ENCODE data around the gene GFRA3. TPM values are rescaled to one million over a fixed set of nuclear protein-coding genes. Genes with fewer than 3 reads are reported as not detected.
"Not testable (repeated sequence)": the region's sequence is repeated elsewhere in the genome, so short reads cannot be mapped to it uniquely, and the experiment has no call there.

GFRA3 gene
- total RNA-seq, 1 donor from 2014 or later: not detected

DNA sequence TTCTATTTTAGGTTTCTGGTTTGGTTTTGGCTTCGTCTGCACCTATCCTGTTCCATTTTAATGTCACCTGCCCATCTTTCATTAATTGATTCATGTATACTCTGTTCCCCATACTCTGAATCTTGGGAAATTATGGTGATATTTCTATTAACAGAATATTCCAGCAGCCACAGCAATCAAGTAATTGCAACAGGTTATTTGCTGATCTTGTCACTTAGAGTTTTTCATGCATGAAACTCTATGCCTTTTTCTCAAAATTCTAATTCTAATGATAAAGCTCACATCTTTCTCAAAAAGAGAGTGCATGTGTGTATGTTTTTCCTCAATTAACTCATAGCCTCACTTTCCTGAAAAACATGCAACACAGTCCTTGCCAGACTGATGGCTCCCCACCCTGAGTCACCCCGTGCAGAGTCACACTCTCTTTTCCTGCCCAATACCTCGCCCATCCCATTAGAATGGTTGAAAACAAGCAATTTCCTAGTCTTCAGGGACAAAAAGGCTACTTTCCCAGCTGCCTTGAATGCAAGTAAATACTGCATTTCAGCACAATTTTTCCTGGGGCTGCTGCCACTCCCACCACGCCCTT is 15.6 kb downstream of the GFRA3 start:
- H3K36me3 Mint-ChIP-seq: no peaks in the 10 kb centered on the region
- no peak for DNase-seq (ENCODE audit: low spot score)
- Histone ChIP-seq H2AFZ (replicated peaks) (no peak overlapping the region), H3K4me1 (no peaks in the 10 kb centered on the region), H3K9me3 (ENCODE audit: low read depth) (no peaks in the 10 kb centered on the region), H3F3A (ENCODE audit: low read depth) (peaks cover 7% of the 10 kb centered on the region), H3K36me3 (no peaks in the 10 kb centered on the region), H3K27me3 (no peaks in the 10 kb centered on the region), H3K4me2 (no peak overlapping the region), H3K79me2 (ENCODE audit: low read depth) (no peaks in the 10 kb centered on the region), H3K27ac (no peak overlapping the region), H4K20me1 (ENCODE audit: low read depth) (no peaks in the 10 kb centered on the region), H3K9ac (no peak overlapping the region), H3K4me3 (no peak overlapping the region)
- no peaks in the 10 kb centered on the region for H3K9me3 Mint-ChIP-seq
- TF ChIP-seq EZH2 (IDR thresholded peaks at IDR 0.05) (no peak), EZH2phosphoT487 (IDR thresholded peaks at IDR 0.05) (no peak)
- TF ChIP-seq, protein P1, sequence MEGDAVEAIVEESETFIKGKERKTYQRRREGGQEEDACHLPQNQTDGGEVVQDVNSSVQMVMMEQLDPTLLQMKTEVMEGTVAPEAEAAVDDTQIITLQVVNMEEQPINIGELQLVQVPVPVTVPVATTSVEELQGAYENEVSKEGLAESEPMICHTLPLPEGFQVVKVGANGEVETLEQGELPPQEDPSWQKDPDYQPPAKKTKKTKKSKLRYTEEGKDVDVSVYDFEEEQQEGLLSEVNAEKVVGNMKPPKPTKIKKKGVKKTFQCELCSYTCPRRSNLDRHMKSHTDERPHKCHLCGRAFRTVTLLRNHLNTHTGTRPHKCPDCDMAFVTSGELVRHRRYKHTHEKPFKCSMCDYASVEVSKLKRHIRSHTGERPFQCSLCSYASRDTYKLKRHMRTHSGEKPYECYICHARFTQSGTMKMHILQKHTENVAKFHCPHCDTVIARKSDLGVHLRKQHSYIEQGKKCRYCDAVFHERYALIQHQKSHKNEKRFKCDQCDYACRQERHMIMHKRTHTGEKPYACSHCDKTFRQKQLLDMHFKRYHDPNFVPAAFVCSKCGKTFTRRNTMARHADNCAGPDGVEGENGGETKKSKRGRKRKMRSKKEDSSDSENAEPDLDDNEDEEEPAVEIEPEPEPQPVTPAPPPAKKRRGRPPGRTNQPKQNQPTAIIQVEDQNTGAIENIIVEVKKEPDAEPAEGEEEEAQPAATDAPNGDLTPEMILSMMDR (IDR thresholded peaks at IDR 0.05): no peak
- no peaks in the 10 kb centered on the region for H3K4me1 Mint-ChIP-seq
- no peak overlapping the region for H3K4me3 Mint-ChIP-seq
- H3K27ac Mint-ChIP-seq: no peak overlapping the region
- H3K27me3 Mint-ChIP-seq (ENCODE audit: insufficient read depth, low read depth): no peaks in the 10 kb centered on the region

DNA sequence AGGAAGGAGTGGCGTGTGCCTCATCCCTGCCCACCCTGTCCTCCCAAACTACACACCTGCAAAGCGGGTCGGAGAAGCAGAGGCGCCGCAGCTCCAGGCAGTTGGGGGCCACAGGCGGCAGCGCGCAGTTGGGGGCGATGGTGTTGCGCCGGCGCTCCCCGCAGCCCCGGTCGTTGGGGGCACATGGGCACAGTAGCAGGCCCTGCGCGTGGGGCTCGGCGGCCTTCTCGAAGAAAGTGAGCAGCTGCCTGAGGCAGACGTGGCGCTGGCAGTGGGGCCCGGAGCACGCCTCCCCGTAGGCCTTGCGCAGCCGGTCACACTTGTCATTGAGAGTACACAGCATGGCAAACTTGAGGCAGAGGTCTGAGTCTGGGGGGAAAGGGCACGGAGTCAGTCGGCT is 16.8 kb downstream of the GFRA3 start:
- Histone ChIP-seq H3F3A (ENCODE audit: low read depth) (peaks cover 11% of the 10 kb centered on the region), H3K4me1 (peaks cover 9% of the 10 kb centered on the region), H3K27ac (no peak overlapping the region), H3K79me2 (ENCODE audit: low read depth) (no peaks in the 10 kb centered on the region), H2AFZ (replicated peaks) (no peak overlapping the region), H3K4me3 (no peak overlapping the region), H3K9ac (no peak overlapping the region), H3K4me2 (no peak overlapping the region), H3K9me3 (ENCODE audit: low read depth) (no peaks in the 10 kb centered on the region), H3K36me3 (no peaks in the 10 kb centered on the region), H4K20me1 (ENCODE audit: low read depth) (no peaks in the 10 kb centered on the region), H3K27me3 (no peaks in the 10 kb centered on the region)
- peaks cover 3% of the 10 kb centered on the region for H3K4me1 Mint-ChIP-seq
- no peaks in the 10 kb centered on the region for H3K9me3 Mint-ChIP-seq
- no peaks in the 10 kb centered on the region for H3K27me3 Mint-ChIP-seq (ENCODE audit: insufficient read depth, low read depth)
- TF ChIP-seq, protein P1 (IDR thresholded peaks at IDR 0.05): no peak
- TF ChIP-seq EZH2 (IDR thresholded peaks at IDR 0.05): no peak
- no peak for TF ChIP-seq EZH2phosphoT487 (IDR thresholded peaks at IDR 0.05)
- no peak overlapping the region for H3K4me3 Mint-ChIP-seq
- no peaks in the 10 kb centered on the region for H3K36me3 Mint-ChIP-seq
- no peak overlapping the region for H3K27ac Mint-ChIP-seq
- no peak for DNase-seq (ENCODE audit: low spot score)

DNA sequence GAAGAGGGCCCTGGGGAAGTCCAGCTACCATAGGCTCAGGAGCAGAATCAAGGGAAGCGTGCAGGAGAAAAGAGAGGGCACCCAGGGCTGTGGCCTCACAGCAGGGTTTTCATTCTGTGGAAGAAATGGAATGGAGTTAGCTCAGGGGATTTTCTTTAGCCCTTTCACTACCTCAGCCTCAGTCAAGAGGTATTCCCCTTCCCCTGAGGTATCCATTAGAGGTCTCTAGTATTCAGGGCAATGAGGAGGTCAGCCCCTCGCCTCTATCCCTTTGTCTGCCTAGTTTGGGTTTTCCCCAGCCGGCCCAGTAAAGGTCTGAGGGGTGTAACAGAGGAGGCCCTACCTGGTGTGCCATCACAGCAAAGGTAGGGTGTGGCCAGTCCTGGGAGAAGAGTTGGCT is 21.5 kb downstream of the GFRA3 start:
- H3K9me3 ChIP-seq (ENCODE audit: low read depth): no peaks in the 10 kb centered on the region
- TF ChIP-seq EZH2phosphoT487 (IDR thresholded peaks at IDR 0.05) (no peak), EZH2 (IDR thresholded peaks at IDR 0.05) (no peak)
- TF ChIP-seq, protein P1 (IDR thresholded peaks at IDR 0.05): no peak
- DNase-seq (ENCODE audit: low spot score): peak; percentile 16
- peak overlapping the region; percentile 26 for H2AFZ ChIP-seq (replicated peaks)
- H3K27me3 Mint-ChIP-seq (ENCODE audit: insufficient read depth, low read depth): peaks cover 6% of the 10 kb centered on the region
- no peak overlapping the region for H3K4me3 Mint-ChIP-seq
- H3K27ac Mint-ChIP-seq: peak overlapping the region; percentile 53
- H3K4me1 ChIP-seq: peaks cover 13% of the 10 kb centered on the region
- no peak overlapping the region for H3K9ac ChIP-seq
- no peaks in the 10 kb centered on the region for H3K27me3 ChIP-seq
- H3K4me1 Mint-ChIP-seq: peaks cover 3% of the 10 kb centered on the region
- no peak overlapping the region for H3K4me3 ChIP-seq
- H3K36me3 Mint-ChIP-seq: no peaks in the 10 kb centered on the region
- no peaks in the 10 kb centered on the region for H3K36me3 ChIP-seq
- peak overlapping the region; percentile 42 for H3K4me2 ChIP-seq
- H3K9me3 Mint-ChIP-seq: no peaks in the 10 kb centered on the region
- H3K79me2 ChIP-seq (ENCODE audit: low read depth): no peaks in the 10 kb centered on the region
- H3K27ac ChIP-seq: no peak overlapping the region
- H4K20me1 ChIP-seq (ENCODE audit: low read depth): no peaks in the 10 kb centered on the region
- peaks cover 5% of the 10 kb centered on the region for H3F3A ChIP-seq (ENCODE audit: low read depth)

DNA sequence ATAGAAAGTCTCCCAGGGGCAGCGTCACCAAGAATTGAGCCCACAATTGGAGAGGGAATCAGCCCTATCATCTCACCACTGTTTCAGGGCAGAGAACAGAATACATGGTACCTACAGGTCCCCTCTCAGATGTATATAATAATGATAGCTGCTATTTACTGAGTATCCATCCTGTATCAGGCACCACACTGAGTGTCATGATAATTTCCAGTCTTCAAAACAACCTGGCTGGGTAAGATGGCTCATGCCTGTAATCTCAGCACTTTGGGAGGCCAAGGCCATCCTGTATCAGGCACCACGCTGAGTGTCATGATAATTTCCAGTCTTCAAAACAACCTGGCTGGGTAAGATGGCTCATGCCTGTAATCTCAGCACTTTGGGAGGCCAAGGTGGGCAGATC is 26.6 kb downstream of the GFRA3 start:
- not testable (repeated sequence) for H4K20me1 ChIP-seq (ENCODE audit: low read depth); H3K9me3 Mint-ChIP-seq; H3K36me3 Mint-ChIP-seq; H3K9ac ChIP-seq; H3K4me2 ChIP-seq; H3K36me3 ChIP-seq; H3K27me3 ChIP-seq; H3K27ac Mint-ChIP-seq; DNase-seq (ENCODE audit: low spot score); H3K9me3 ChIP-seq (ENCODE audit: low read depth); H3K4me3 ChIP-seq; H3K4me3 Mint-ChIP-seq; H2AFZ ChIP-seq (replicated peaks); H3K79me2 ChIP-seq (ENCODE audit: low read depth); H3K27ac ChIP-seq
- peaks cover 19% of the 10 kb centered on the region for H3F3A ChIP-seq (ENCODE audit: low read depth)
- H3K4me1 ChIP-seq: peaks cover 31% of the 10 kb centered on the region
- Mint-ChIP-seq H3K4me1 (peaks cover 28% of the 10 kb centered on the region), H3K27me3 (ENCODE audit: insufficient read depth, low read depth) (peaks cover 13% of the 10 kb centered on the region)
